SK-N-SH (cell line): ENCODE results near the gene KCND1. TPM values are rescaled to one million over a fixed set of nuclear protein-coding genes. Genes with fewer than 3 reads are reported as not detected.

ENCODE experiments used
- CTCF ChIA-PET: fragments of 300-600, 350-600 bp; formaldehyde crosslinking; extraction: SDS; loops from one replicate; lab custom pipeline; 2021; lab: Yijun Ruan, JAX
- POLR2A ChIA-PET: fragments of 350-600 bp; sonication (Branson Sonifier 250); formaldehyde crosslinking; extraction: SDS; loops from one replicate; lab custom pipeline; 2020; ENCODE audit warnings: antibody characterized with exemption, inconsistent platforms; lab: Yijun Ruan, JAX
- DNase-seq: peaks from one replicate; pipeline ENCODE4 v3.0.0; 2012
- H2AFZ ChIP-seq: fragments of 200-600 bp; sonication (generic); 2 replicates; pipeline ENCODE4 v1.8.1; 2016; ENCODE audit warnings: antibody characterized with exemption, mild to moderate bottlenecking, low read depth
- H3F3A ChIP-seq: fragments of 200-600 bp; sonication (generic); replicated peaks from 2 replicates; pipeline ENCODE3; 2016; ENCODE audit warnings: antibody characterized with exemption, mild to moderate bottlenecking; ENCODE audit not compliant: insufficient read depth
- H3K27ac ChIP-seq, 2 experiments: fragments of 200-500 bp in 1 of 2; fragments of 200-600 bp in 1 of 2; sonication (Bioruptor generic) in 1 of 2; sonication (generic), shearing (Covaris generic) in 1 of 2; 2 replicates each; pipeline versions ENCODE4 v1.5.1 to v1.6.1; 2014 to 2016; ENCODE audit warnings: low read depth in 2 of 2, inconsistent platforms in 1 of 2, low read length in 1 of 2, mild to moderate bottlenecking in 1 of 2, mixed read lengths in 1 of 2
- H3K27me3 ChIP-seq: fragments of 200-600 bp; sonication (generic), shearing (Covaris generic); 2 replicates; pipeline ENCODE4 v1.6.1; 2016; ENCODE audit warnings: mixed run types; ENCODE audit not compliant: insufficient read depth
- H3K36me3 ChIP-seq, 2 experiments: fragments of 200-500 bp in 1 of 2; fragments of 200-600 bp in 1 of 2; sonication (Bioruptor generic) in 1 of 2; sonication (generic) in 1 of 2; replicated peaks in 1 of 2; 2 replicates each; pipeline versions ENCODE3 to v1.5.1; 2014 to 2016; ENCODE audit warnings: low read length in 1 of 2, mild to moderate bottlenecking in 1 of 2; ENCODE audit not compliant: insufficient read depth in 2 of 2, control insufficient read depth in 1 of 2
- H3K4me1 ChIP-seq, 2 experiments: fragments of 200-500 bp in 1 of 2; fragments of 200-600 bp in 1 of 2; sonication (Bioruptor generic) in 1 of 2; sonication (generic), shearing (Covaris generic) in 1 of 2; 2 replicates each; pipeline versions ENCODE4 v1.5.1 to v1.6.1; 2014 to 2016; ENCODE audit warnings: low read depth in 1 of 2, low read length in 1 of 2, mixed run types in 1 of 2; ENCODE audit not compliant: insufficient read depth in 2 of 2, control insufficient read depth in 1 of 2
- H3K4me2 ChIP-seq: fragments of 200-600 bp; sonication (generic), shearing (Covaris generic); 2 replicates; pipeline ENCODE4 v1.6.1; 2017; ENCODE audit warnings: mixed run types
- H3K4me3 ChIP-seq, 2 experiments: fragments of 200-500 bp in 1 of 2; fragments of 200-600 bp in 1 of 2; sonication (Bioruptor generic) in 1 of 2; sonication (generic), shearing (Covaris generic) in 1 of 2; 2 replicates each; pipeline versions ENCODE4 v1.5.1 to v1.8.1; 2014 to 2016; ENCODE audit warnings: low read depth in 2 of 2, inconsistent platforms in 1 of 2, low read length in 1 of 2, mild to moderate bottlenecking in 1 of 2, mixed read lengths in 1 of 2, moderate library complexity in 1 of 2
- H3K79me2 ChIP-seq: fragments of 200-600 bp; sonication (generic); 2 replicates; pipeline ENCODE4 v1.8.1; 2017; ENCODE audit warnings: mild to moderate bottlenecking; ENCODE audit not compliant: insufficient read depth
- H3K9ac ChIP-seq: fragments of 200-600 bp; sonication (generic); 2 replicates; pipeline ENCODE4 v1.6.1; 2017; ENCODE audit warnings: mixed run types
- H3K9me2 ChIP-seq: fragments of 200-600 bp; sonication (generic); 2 replicates; pipeline ENCODE4 v1.6.1; 2017; ENCODE audit warnings: mixed run types
- H3K9me3 ChIP-seq: fragments of 200-600 bp; sonication (generic); 2 replicates; pipeline ENCODE4 v1.6.1; 2017; ENCODE audit warnings: mixed run types, mild to moderate bottlenecking, moderate library complexity
- H4K20me1 ChIP-seq: fragments of 200-600 bp; sonication (generic); 2 replicates; pipeline ENCODE4 v1.6.1; 2017; ENCODE audit warnings: mild to moderate bottlenecking, mixed run types; ENCODE audit not compliant: insufficient read depth
- CTCF ChIP-seq: fragments of 200-600 bp; sonication (generic); IDR thresholded peaks from 2 replicates; pipeline ENCODE4 v1.6.1; 2017; ENCODE audit warnings: antibody characterized with exemption, mild to moderate bottlenecking, moderate library complexity
- ELF1 ChIP-seq: IDR thresholded peaks from 2 replicates; pipeline ENCODE4 v1.4.0; 2012
- EZH2phosphoT487 ChIP-seq: fragments of 200-600 bp; sonication (generic); IDR thresholded peaks from 2 replicates; pipeline ENCODE4 v1.6.1; 2017; ENCODE audit warnings: low read depth, mixed run types, mild to moderate bottlenecking, antibody characterized with exemption, moderate library complexity, borderline replicate concordance
- FOXJ3 ChIP-seq: sonication (generic); formaldehyde crosslinking; IDR thresholded peaks from 2 replicates; pipeline ENCODE4 v1.5.1; 2020; ENCODE audit warnings: mild to moderate bottlenecking, missing genetic modification reagents
- FOXM1 ChIP-seq: IDR thresholded peaks from 2 replicates; pipeline ENCODE4 v1.4.0; 2012; ENCODE audit warnings: low read depth, mild to moderate bottlenecking
- GATA2 ChIP-seq: sonication (generic); formaldehyde crosslinking; IDR thresholded peaks from 2 replicates; pipeline ENCODE4 v1.5.0; 2020; ENCODE audit warnings: mild to moderate bottlenecking, missing genetic modification reagents
- MAX ChIP-seq: IDR thresholded peaks from 2 replicates; pipeline ENCODE4 v1.4.0; 2012; ENCODE audit warnings: low read depth
- MEF2A ChIP-seq: IDR thresholded peaks from 2 replicates; pipeline ENCODE4 v1.4.0; 2012; ENCODE audit warnings: low read depth, borderline replicate concordance
- NFIC ChIP-seq: IDR thresholded peaks from 2 replicates; pipeline ENCODE4 v1.4.0; 2012; ENCODE audit warnings: borderline replicate concordance
- RCOR1 ChIP-seq: fragments of 150-350 bp; IDR thresholded peaks from 2 replicates; pipeline ENCODE4 v1.6.1; 2017; ENCODE audit warnings: antibody characterized with exemption, low read length
- TAF1 ChIP-seq: IDR thresholded peaks from 2 replicates; pipeline ENCODE4 v1.6.1; 2012; ENCODE audit warnings: low read depth, mild to moderate bottlenecking, low read length, moderate library complexity, borderline replicate concordance
- TEAD4 ChIP-seq: IDR thresholded peaks from 2 replicates; pipeline ENCODE4 v1.4.0; 2012; ENCODE audit warnings: mild to moderate bottlenecking, borderline replicate concordance; ENCODE audit not compliant: insufficient read depth
- USF1 ChIP-seq: IDR thresholded peaks from 2 replicates; pipeline ENCODE4 v1.4.0; 2012; ENCODE audit warnings: low read depth, borderline replicate concordance
- USF2 ChIP-seq: fragments of 150-350 bp; IDR thresholded peaks from 2 replicates; pipeline ENCODE4 v1.6.1; 2017; ENCODE audit warnings: antibody characterized with exemption, low read length, low read depth, borderline replicate concordance
- YY1 ChIP-seq: IDR thresholded peaks from 2 replicates; pipeline ENCODE4 v1.4.0; 2012; ENCODE audit warnings: low read depth, mild to moderate bottlenecking
- ZBTB33 ChIP-seq: IDR thresholded peaks from 2 replicates; pipeline ENCODE4 v1.4.0; 2012; ENCODE audit warnings: low read depth, borderline replicate concordance
- WGBS: methylation state at CpG from one replicate; pipeline ENCODE4 v1.1.6; 2017; ENCODE audit warnings: low lambda C conversion rate; 5-methylcytosine and 5-hydroxymethylcytosine counted together
- polyA plus RNA-seq, 3 experiments: library from polyadenylated mRNA; depleted of rRNA; stranded (reverse); fragments of >200 nt; gene quantifications; 2 replicates each; pipeline ENCODE4 v1.2.3, GENCODE V29; 2012

The KCND1 gene
- polyA plus RNA-seq, 1 of the 3 experiments (the other 2 are of a cell fraction): 1.2 TPM

GRCh38 chrX:48956728-48957414 is 14.8 kb downstream of the KCND1 start:
- no peaks in the 10 kb centered on the region for H3K9me3 ChIP-seq
- peak overlapping the region; percentile 35 to 99 for H3K27ac ChIP-seq
- under 1% methylated on average over 12 of the region's 61 CpGs for WGBS
- H3K4me2 ChIP-seq: peak overlapping the region; percentile 83
- H3K79me2 ChIP-seq: peaks cover 53% of the 10 kb centered on the region
- ChIA-PET CTCF (interaction anchor here (1.3 to 2.9 kb wide), 4 partner anchors 10 to 805 kb away, joined by 3 to 12 read pairs (median 4); no protein-coding TSS in a partner anchor), POLR2A (interaction anchor here (0.5 kb wide), 1 partner anchor 213 kb away, joined by 4 read pairs; no protein-coding TSS in a partner anchor)
- no peaks in the 10 kb centered on the region for H3F3A ChIP-seq
- H3K27me3 ChIP-seq: no peaks in the 10 kb centered on the region
- peaks cover 49% of the 10 kb centered on the region for H4K20me1 ChIP-seq
- H3K4me3 ChIP-seq: peak overlapping the region; percentile 79 to 93
- H3K9me2 ChIP-seq: no peaks in the 10 kb centered on the region
- H3K9ac ChIP-seq: peak overlapping the region; percentile 97
- H3K36me3 ChIP-seq: peaks cover 12 to 24% of the 10 kb centered on the region in 2 experiments
- no peak for TF ChIP-seq YY1
- no peak for TF ChIP-seq MEF2A
- TF ChIP-seq GATA2: no peak
- no peak for TF ChIP-seq USF2
- no peak for TF ChIP-seq FOXM1
- no peak for TF ChIP-seq MAX
- TF ChIP-seq ELF1: no peak
- no peak for TF ChIP-seq NFIC
- TF ChIP-seq TEAD4: no peak
- TF ChIP-seq FOXJ3 (CRISPR knock-in tag): no peak
- no peak for TF ChIP-seq TAF1
- TF ChIP-seq USF1: no peak
- TF ChIP-seq EZH2phosphoT487: no peak
- no peak for TF ChIP-seq ZBTB33
- no peak for TF ChIP-seq RCOR1
- no peak for TF ChIP-seq CTCF
- no peak for DNase-seq
- peaks cover 10 to 46% of the 10 kb centered on the region in 2 experiments; a peak in 3 of 4 replicates for H3K4me1 ChIP-seq
- no peak overlapping the region for H2AFZ ChIP-seq
